GM04503 (cell line): ENCODE measurements around the gene CFAP68.

Source experiments
- DNase-seq: peaks from one replicate; pipeline ENCODE4 v3.0.0-alpha.2; 2012; ENCODE audit warnings: low read depth

CFAP68 gene

GRCh38 chr11:111878849-111879636 lies at the start of gene CFAP68, which contains the start of gene FDXACB1:
TSS of gene CFAP68 (plus strand) at chr11:111879541. CDS start at chr11:111879561, 20 bp downstream.
TSS of gene FDXACB1 (minus strand) at chr11:111879165. CDS start at chr11:111879132, 33 bp downstream.
- DNase-seq = peak; percentile 84

DNA sequence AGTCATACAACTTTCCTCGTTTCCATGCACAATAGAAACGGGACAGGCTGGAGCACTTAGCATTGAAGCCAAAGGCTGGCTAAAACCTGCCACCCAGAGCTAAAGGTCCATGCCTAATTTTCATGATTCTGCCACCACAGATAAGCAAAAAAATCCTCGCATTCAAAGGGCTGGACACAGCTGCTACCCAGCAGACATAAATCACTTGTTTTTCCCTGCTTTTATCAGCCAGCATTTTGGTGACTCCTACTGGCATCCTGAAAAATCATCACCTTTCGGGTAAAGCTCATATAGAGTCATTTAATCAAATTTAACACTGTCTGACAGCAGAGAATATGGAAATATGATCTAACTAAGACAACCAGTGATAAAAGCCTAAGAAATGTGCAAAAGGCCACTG lies 45.8 kb upstream of the CFAP68 start:
- DNase-seq = no peak

DNA sequence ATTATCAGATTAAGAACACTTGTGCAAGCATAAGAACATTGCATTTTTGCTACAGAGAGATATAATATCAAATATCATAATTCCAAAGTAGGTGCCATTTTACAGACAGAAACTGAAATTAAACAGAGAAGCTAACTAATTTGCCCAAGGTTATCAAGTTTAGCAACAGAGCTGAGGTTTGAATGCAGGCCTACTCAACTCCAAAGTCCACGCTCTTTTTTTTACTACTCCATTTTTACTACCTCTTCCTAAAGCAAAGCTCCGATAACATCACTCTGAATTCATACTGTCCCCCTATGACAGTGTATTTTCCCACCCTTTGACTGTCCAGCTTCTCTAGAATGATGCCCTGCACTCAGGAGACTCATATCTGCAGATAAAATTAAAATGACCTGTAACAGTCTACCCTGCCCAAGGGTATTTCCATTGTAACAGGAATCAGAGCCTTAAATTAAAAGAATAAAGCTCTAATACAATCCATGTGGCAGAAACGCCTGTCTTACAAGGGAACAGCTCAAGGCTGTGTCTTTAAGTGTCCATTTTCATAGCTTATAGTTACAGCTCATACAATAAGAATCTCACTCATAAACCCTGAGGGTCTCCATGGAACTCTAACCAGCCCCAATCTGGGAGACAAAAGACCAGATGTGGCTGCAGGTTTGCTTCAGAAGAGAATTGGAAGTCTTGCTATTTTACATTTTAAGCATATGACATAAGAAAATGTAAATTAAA lies 44.7 kb upstream of the CFAP68 start:
- no peak for DNase-seq

DNA sequence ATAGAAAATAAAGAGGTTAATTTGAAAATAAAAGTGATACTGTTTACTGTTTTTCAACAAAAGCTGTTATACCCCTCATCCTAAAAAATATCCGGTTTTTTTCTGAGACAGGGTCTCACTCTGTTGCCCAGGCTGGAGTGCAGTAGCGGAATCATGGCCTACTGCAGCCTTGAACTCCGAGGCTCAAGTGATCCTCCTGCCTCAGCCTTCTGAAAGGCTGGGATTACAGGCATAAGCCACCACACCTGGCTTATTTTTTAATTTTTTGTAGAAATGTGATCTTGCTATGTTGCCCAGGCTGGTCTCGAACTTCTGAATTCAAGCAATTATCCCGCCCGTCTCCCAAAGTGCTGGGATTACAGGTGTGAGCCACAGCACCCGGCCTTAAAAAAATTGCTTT lies 43.7 kb upstream of the CFAP68 start:
- no peak for DNase-seq

DNA sequence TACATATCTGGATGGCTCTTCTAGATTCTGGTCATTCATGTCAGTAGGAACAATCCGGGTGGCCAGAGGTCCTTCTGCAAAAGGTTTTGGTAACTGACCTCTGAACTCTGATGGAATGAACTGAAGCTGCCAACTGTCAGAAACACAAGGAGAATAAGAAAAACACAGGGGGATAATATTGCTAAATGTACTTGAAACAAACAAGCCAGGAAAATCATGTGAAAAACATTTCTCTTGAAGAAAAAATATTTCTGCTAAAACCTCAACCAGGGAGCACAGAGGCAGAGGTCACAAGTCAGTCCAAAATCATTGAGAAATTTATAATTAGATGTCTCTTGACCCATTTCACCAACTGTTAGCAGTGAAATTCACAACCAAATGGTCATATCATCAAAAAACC lies 43.2 kb upstream of the CFAP68 start:
- no peak for DNase-seq

DNA sequence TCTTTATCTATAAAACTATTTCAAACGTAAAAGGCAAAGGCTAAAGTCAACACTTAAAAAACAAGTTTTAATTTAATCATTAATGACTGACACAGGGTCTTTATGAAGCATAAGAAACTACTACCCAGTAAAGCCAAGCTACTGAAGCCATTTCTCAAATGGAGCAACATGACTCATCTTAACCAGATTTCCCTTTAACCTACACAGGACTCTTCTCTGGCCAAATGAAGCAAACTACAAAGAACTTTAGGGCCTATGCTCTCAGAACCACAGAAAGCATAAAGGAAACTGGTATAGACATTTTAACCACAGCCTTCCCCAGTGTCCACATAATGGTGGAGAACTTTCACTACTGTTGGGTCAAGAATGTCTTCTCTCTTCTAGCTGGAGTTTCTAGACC lies 42.6 kb upstream of the CFAP68 start:
- no peak for DNase-seq

GRCh38 chr11:111837366-111837891 lies 41.9 kb upstream of the CFAP68 start:
- no peak for DNase-seq

GRCh38 chr11:111838054-111838453 lies 41.3 kb upstream of the CFAP68 start:
- no peak for DNase-seq

DNA sequence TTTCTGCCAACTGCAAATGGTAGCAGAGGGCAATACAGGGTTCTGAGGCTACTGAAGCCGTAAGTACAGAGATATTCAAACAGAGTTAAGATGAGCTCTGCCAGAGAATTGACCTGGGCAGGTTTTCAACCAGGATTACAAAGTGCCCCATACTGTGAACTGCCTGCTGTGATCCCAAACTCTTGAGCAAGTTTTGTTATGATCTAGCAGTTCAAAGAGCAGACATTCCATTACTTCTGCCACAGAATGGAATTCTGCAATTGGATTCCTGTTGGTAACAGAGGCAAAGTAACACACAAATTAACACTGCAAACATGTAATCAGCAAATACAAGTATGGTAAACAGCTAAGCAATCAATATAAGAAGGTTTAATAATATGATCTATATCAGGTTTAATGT lies 39.2 kb upstream of the CFAP68 start:
- DNase-seq = no peak

DNA sequence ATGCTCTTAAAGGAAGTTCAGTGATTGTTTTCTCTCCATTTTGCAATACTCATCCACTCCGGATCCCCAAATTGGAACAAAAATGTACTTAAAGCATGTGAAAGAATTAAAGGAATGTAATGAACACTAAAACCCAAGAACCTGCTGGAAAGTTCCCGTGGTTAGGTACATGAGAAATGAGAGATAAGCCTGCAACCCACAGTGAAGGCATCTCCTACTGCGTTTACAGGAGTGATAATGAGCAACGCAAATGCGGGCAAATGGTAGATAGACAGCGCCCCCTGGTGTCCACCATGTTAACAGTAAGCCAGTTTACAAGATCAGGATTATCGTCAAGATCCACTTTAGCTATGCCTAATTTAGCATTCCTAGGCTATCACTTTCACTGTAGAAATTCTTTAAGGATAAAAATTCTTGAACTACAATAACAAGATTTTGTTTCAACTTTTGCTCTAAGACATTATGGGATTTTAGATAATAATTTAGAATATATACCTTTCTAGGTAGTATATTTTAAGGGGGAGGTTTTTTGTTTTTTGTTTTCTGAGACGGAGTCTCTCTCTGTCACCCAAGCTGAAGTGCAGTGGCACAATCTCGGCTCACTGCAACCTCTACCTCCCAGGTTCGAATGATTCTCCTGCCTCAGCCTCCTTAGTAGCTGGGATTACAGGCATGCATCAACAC lies 37.8 kb upstream of the CFAP68 start:
- DNase-seq = peak; percentile 74

GRCh38 chr11:111843661-111844060 lies 35.7 kb upstream of the CFAP68 start:
- DNase-seq = no peak

- no peak for DNase-seq
Observed at GRCh38 chr11:111845276-111846028, 33.9 kb upstream of the CFAP68 start.

DNA sequence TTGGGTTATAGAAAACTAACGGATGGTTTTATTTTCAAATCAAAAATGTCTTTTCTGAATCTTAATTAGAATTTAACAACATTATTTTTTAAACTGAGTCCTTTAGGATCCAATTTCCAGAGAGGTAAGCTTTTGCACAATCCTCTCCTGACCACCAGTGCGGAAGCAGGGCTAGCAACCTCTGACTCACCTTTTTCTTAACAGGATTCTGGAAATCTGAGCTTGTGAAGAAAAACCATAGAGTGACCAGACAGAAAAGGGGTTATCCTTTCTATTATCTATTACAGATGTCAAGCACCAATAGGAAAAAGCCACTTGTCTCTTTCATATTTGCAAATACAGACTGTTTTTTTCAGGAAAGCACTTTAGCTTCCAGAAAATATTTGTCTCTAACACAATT lies 33.3 kb upstream of the CFAP68 start:
- DNase-seq = no peak

- DNase-seq = peak; percentile 47
Observed at GRCh38 chr11:111846636-111847035, 32.7 kb upstream of the CFAP68 start.

DNA sequence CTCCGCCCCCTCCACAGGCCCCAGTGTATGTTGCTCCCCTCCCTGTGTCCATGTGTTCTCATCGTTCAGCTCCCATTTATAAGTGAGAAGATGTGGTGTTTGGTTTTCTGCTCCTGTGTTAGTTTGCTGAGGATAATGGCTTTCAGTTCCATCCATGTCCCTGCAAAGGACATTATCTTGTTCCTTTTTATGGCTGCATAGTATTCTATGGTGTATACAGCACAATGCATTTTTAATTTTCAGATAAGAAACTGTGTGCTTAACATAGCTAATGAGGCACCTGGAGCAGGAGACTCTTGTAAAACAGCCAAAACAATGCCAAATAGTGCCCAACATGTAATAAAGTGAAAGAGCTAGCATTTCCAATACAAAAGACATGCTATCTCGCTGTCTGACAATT lies 29.7 kb upstream of the CFAP68 start:
- no peak for DNase-seq

DNA sequence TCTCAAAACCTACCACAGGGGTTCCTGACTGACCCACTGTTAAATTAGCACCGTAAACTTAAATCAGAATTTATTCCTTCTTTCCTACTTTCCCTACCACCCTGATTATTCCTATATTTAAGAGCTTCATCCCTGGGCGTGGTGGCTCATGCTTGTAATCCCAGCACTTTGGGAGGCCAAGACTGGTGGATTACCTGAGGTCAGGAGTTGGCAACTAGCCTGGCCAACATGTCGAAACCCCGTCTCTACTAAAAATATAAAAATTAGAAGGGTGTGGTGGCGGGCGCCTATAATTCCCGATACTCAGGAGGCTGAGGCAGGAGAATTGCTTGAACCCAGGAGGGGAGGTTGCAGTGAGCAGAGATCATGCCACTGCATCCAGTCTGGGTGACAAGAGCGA lies 28.3 kb upstream of the CFAP68 start:
- DNase-seq = no peak

GRCh38 chr11:111851636-111852035 lies 27.7 kb upstream of the CFAP68 start:
- no peak for DNase-seq

- DNase-seq = no peak
Observed at GRCh38 chr11:111852103-111852502, 27.2 kb upstream of the CFAP68 start.

DNA sequence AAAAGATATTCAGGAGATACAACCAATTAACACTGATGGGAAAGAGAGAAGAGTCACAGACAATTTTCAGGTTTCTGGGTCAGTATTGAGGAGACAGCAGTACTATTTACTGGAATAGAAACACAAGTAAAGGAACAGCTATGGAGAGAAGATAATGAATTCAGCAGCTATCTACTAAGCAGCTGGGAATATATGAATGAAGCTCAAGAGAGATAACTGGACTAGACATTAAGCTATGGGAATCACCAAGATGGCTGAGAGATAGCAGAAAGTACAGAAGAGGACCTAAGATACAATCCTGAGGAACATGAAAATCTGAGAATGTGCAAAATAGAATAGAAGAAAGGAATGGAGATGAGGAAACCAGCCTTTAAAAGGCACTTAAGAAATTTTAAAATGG lies 23.8 kb upstream of the CFAP68 start:
- no peak for DNase-seq

GRCh38 chr11:111860257-111860656 lies 19.1 kb upstream of the CFAP68 start:
- no peak for DNase-seq

- DNase-seq = no peak
Observed at GRCh38 chr11:111870113-111870512, 9.2 kb upstream of the CFAP68 start.

DNA sequence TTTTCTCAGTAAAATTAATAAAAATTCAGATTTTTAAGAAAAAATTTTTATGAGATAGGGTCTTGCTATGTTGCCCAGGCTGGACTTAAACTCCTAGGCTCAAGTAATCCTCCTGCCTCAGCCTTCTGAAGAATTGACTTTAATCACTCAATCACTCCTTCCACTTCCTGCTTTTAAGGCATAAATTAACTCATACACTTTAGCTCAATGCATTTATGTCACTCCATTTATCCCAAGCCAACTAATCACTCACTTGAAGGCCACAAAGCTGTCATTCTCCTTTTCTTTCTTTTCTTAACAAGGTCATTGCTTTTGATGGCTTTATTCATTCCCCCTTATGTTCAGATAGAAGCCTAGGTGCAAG lies 8.8 kb upstream of the CFAP68 start:
- DNase-seq = no peak
